HEK293 (cell line): ENCODE results near the gene RGR.

Experiments used
- CTCF ChIP-seq: fragments of 450-650 bp; formaldehyde crosslinking; IDR thresholded peaks from 2 replicates; pipeline ENCODE4 v1.5.1; 2016; ENCODE audit warnings: missing biosample characterization, missing genetic modification characterization
- KLF10 ChIP-seq: fragments of 450-650 bp; IDR thresholded peaks from 2 replicates; pipeline ENCODE4 v1.5.1; 2018; ENCODE audit warnings: missing biosample characterization, mild to moderate bottlenecking, missing genetic modification characterization
- KLF8 ChIP-seq: fragments of 450-650 bp; formaldehyde crosslinking; IDR thresholded peaks from 2 replicates; pipeline ENCODE4 v1.5.1; 2016; ENCODE audit warnings: missing biosample characterization, missing genetic modification characterization
- PRDM6 ChIP-seq: fragments of 450-650 bp; formaldehyde crosslinking; IDR thresholded peaks from 2 replicates; pipeline ENCODE4 v1.5.1; 2017; ENCODE audit warnings: missing biosample characterization, missing genetic modification characterization
- REST ChIP-seq: fragments of 450-650 bp; formaldehyde crosslinking; IDR thresholded peaks from 2 replicates; pipeline ENCODE4 v1.5.1; 2016; ENCODE audit warnings: missing biosample characterization, missing genetic modification characterization
- ZBTB21 ChIP-seq: fragments of 450-650 bp; formaldehyde crosslinking; IDR thresholded peaks from 2 replicates; pipeline ENCODE4 v1.5.1; 2017; ENCODE audit warnings: missing biosample characterization, missing genetic modification characterization
- ZFP3 ChIP-seq: fragments of 450-650 bp; formaldehyde crosslinking; IDR thresholded peaks from 2 replicates; pipeline ENCODE4 v1.5.1; 2016; ENCODE audit warnings: low read depth, missing biosample characterization, missing genetic modification characterization
- ZNF184 ChIP-seq: fragments of 450-650 bp; IDR thresholded peaks from 2 replicates; pipeline ENCODE4 v1.5.1; 2018; ENCODE audit warnings: missing biosample characterization, mild to moderate bottlenecking, missing genetic modification characterization
- ZNF423 ChIP-seq: fragments of 450-650 bp; formaldehyde crosslinking; IDR thresholded peaks from 2 replicates; pipeline ENCODE4 v1.5.1; 2016; ENCODE audit warnings: missing biosample characterization, missing genetic modification characterization
- ZNF544 ChIP-seq: fragments of 450-650 bp; formaldehyde crosslinking; IDR thresholded peaks from 2 replicates; pipeline ENCODE4 v1.5.0; 2017; ENCODE audit warnings: missing biosample characterization, missing genetic modification characterization
- ZNF843 ChIP-seq: fragments of 450-650 bp; formaldehyde crosslinking; IDR thresholded peaks from 2 replicates; pipeline ENCODE4 v1.5.1; 2016; ENCODE audit warnings: missing biosample characterization, missing genetic modification characterization
- TF ChIP-seq, protein P1 (sequence below): fragments of 450-650 bp; formaldehyde crosslinking; IDR thresholded peaks from 2 replicates; pipeline ENCODE4 v1.5.1; 2016; ENCODE audit warnings: missing biosample characterization, missing genetic modification characterization

DNA sequence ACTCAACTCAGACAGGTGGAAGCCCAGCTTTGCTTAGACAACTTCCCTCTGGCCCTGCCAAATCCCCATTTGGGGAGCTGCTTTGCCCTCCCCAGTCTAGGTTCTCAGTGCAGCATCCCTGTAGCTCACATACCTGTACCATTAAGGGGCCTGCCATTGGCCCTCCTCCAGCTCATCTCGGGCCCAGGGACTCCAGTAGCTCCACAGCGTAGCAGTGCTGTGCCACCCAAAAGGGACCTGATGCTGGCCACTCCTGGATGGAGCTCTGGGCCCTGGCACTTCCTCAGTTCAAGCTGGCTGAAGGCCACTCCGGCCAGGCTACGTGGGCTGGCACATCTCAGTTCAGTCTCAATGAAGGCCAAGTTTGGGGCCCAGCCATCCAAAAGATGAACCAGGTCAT, 10.9 kb upstream of the RGR start:
- TF ChIP-seq ZBTB21 (tag by site-specific recombination) (no peak), ZNF843 (tag by site-specific recombination) (no peak), KLF10 (tag by site-specific recombination) (no peak), KLF8 (tag by site-specific recombination) (no peak), ZNF544 (tag by site-specific recombination) (no peak), CTCF (tag by site-specific recombination) (no peak), ZFP3 (no peak), ZNF184 (tag by site-specific recombination) (no peak), REST (no peak), ZNF423 (no peak), PRDM6 (no peak)
- TF ChIP-seq, protein P1, sequence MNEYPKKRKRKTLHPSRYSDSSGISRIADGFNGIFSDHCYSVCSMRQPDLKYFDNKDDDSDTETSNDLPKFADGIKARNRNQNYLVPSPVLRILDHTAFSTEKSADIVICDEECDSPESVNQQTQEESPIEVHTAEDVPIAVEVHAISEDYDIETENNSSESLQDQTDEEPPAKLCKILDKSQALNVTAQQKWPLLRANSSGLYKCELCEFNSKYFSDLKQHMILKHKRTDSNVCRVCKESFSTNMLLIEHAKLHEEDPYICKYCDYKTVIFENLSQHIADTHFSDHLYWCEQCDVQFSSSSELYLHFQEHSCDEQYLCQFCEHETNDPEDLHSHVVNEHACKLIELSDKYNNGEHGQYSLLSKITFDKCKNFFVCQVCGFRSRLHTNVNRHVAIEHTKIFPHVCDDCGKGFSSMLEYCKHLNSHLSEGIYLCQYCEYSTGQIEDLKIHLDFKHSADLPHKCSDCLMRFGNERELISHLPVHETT (tag by site-specific recombination): no peak
